Measurements from ENCODE around the gene FHIT. TPM values are rescaled to one million over a fixed set of nuclear protein-coding genes. Genes with fewer than 3 reads are reported as not detected.

The FHIT gene
- total and polyA plus RNA-seq, 2 of the 4 experiments (the other 2 are of a cell fraction) = 0.07 TPM; not detected in 1

- no peak overlapping the region for H4K8ac ChIP-seq (ENCODE audit: low read depth in 2 of 2, low read length in 2 of 2)
- H4K5ac ChIP-seq (ENCODE audit: low read depth, low read length) = no peak overlapping the region
- TF ChIP-seq BHLHE40 (IDR thresholded peaks at IDR 0.05; ENCODE audit: low read depth, low read length) = no peak
- no peak for TF ChIP-seq RFX5 (IDR thresholded peaks at IDR 0.05; ENCODE audit: low read depth, low read length)
- no peak for TF ChIP-seq MAFK (IDR thresholded peaks at IDR 0.05; ENCODE audit: low read depth, low read length)
- TF ChIP-seq FOS (IDR thresholded peaks at IDR 0.05; ENCODE audit: low read depth, low read length) = no peak
- TF ChIP-seq CHD1 (IDR thresholded peaks at IDR 0.05; ENCODE audit: low read depth, low read length) = no peak
- no peak for TF ChIP-seq NFE2L2 (IDR thresholded peaks at IDR 0.05; ENCODE audit: low read depth, low read length)
- no peak for TF ChIP-seq USF2 (IDR thresholded peaks at IDR 0.05; ENCODE audit: low read depth, low read length)
- H3K4me2 ChIP-seq (ENCODE audit: low read depth, low read length) = no peak overlapping the region
- H2AK5ac ChIP-seq (ENCODE audit: low read depth, low read length) = no peak overlapping the region
- H3K79me1 ChIP-seq (ENCODE audit: low read depth in 1 of 2, low read length in 2 of 2) = no peaks in the 10 kb centered on the region
- no peak overlapping the region for H2BK20ac ChIP-seq (ENCODE audit: low read depth, low read length)
- no peak overlapping the region for H3K14ac ChIP-seq (replicated peaks; ENCODE audit: low read depth, low read length)
- no peaks in the 10 kb centered on the region for H3K36me3 ChIP-seq (ENCODE audit: control insufficient read depth, insufficient read depth, low read length)
- DNase-seq (no peak), ATAC-seq (ENCODE audit: low read depth) (no peak)
- H3K27me3 ChIP-seq (ENCODE audit: control insufficient read depth, insufficient read depth, low read length) = no peaks in the 10 kb centered on the region
- no peaks in the 10 kb centered on the region for H3K9me3 ChIP-seq (ENCODE audit: control insufficient read depth, insufficient read depth, low read length)
- ChIA-PET CTCF (interaction anchor here (0.6 kb wide), 1 partner anchor 64 kb away, joined by 3 read pairs; no protein-coding TSS in a partner anchor), POLR2A (ENCODE audit: unreplicated experiment) (no interaction called here)
- no TSS peak for BruUV-seq (replicated peaks)
- H2BK5ac ChIP-seq (ENCODE audit: low read depth, low read length, poor library complexity, severe bottlenecking) = no peak overlapping the region
- intact Hi-C loops (cut with micrococcal nuclease) (no loop called here), dilution Hi-C loops (cut with HindIII; ENCODE audit: low sequenced_read_pairs, unreplicated experiment) (no loop called here), in situ Hi-C loops (cut with MboI; ENCODE audit: low sequenced_read_pairs) (no loop called here)
- H3K27ac ChIP-seq (ENCODE audit: insufficient read depth, low read length) = no peak overlapping the region
- no peaks in the 10 kb centered on the region for H3K9me1 ChIP-seq (ENCODE audit: insufficient read depth, low read length)
- no peak overlapping the region for H2AK9ac ChIP-seq (replicated peaks; ENCODE audit: low read depth, low read length, poor library complexity)
- H3K4ac ChIP-seq (ENCODE audit: low read depth, low read length) = no peak overlapping the region
- no peak overlapping the region for H3K23ac ChIP-seq (ENCODE audit: low read depth, low read length)
- H3K18ac ChIP-seq (ENCODE audit: low read depth, low read length) = no peak overlapping the region
- no peak overlapping the region for H3K4me3 ChIP-seq (ENCODE audit: insufficient read depth, low read depth, low read length)
- no peak overlapping the region for H3K56ac ChIP-seq (ENCODE audit: extremely low read depth, insufficient read depth, low read length)
- no peak overlapping the region for H4K91ac ChIP-seq (ENCODE audit: insufficient read depth, low read depth, low read length)
- no peak overlapping the region for H2AFZ ChIP-seq (replicated peaks; ENCODE audit: low read length, poor library complexity)
- WGBS, 2 experiments (ENCODE audit: extremely low coverage in 2 of 2, insufficient read length in 1 of 2) = 57% methylated on average over 3 of the region's 6 CpGs; no CpG with 5 or more reads in 1 of the 2 experiments
- no peak overlapping the region for H2BK120ac ChIP-seq (ENCODE audit: low read depth, low read length)
- no peak overlapping the region for H2BK15ac ChIP-seq (ENCODE audit: low read depth, low read length)
- H4K20me1 ChIP-seq (ENCODE audit: insufficient read depth, low read length) = no peaks in the 10 kb centered on the region
- no peaks in the 10 kb centered on the region; the same call in 1 of the 2 replicates for H3K4me1 ChIP-seq (ENCODE audit: control insufficient read depth, insufficient read depth, low read length)
- no peak overlapping the region for H3K9ac ChIP-seq (ENCODE audit: low read depth, low read length)
These were observed 1205.0 kb downstream of the FHIT start for GRCh38 chr3:60046210-60046609.
